ENCODE measurements around the gene TGFBR3. TPM values are rescaled to one million over a fixed set of nuclear protein-coding genes. Genes with fewer than 3 reads are reported as not detected.

Gene TGFBR3
- total RNA-seq, 2 experiments from 2014 or later, result 3.2 to 3.3 TPM

- H3K9me3 Mint-ChIP-seq, result no peaks in the 10 kb centered on the region
- DNase-seq, result no peak
- peaks cover 25% of the 10 kb centered on the region for H3K4me1 Mint-ChIP-seq (ENCODE audit: low read depth)
- peaks cover 27% of the 10 kb centered on the region for H3K36me3 Mint-ChIP-seq (ENCODE audit: low read depth)
- CTCF ChIA-PET, result no interaction called here
- H3K27ac Mint-ChIP-seq, result no peak overlapping the region
- no peak overlapping the region for H3K4me3 Mint-ChIP-seq
- intact Hi-C loops (cut with micrococcal nuclease), result no loop called here
- H3K27me3 Mint-ChIP-seq (ENCODE audit: low read depth), result no peaks in the 10 kb centered on the region
Measured at GRCh38 chr1:91715416-91716000, 170.4 kb downstream of the TGFBR3 start.

GRCh38 chr1:91714867-91715381, 171.0 kb downstream of the TGFBR3 start:
- Mint-ChIP-seq H3K4me3 (no peak overlapping the region), H3K27ac (no peak overlapping the region), H3K27me3 (ENCODE audit: low read depth) (no peaks in the 10 kb centered on the region), H3K9me3 (no peaks in the 10 kb centered on the region), H3K36me3 (ENCODE audit: low read depth) (peaks cover 24% of the 10 kb centered on the region), H3K4me1 (ENCODE audit: low read depth) (peaks cover 25% of the 10 kb centered on the region)
- DNase-seq, result no peak
- intact Hi-C loops (cut with micrococcal nuclease), result no loop called here
- CTCF ChIA-PET, result no interaction called here

GRCh38 chr1:91712981-91713841, 172.7 kb downstream of the TGFBR3 start:
- no peak overlapping the region for H3K4me3 Mint-ChIP-seq
- H3K4me1 Mint-ChIP-seq (ENCODE audit: low read depth), result peaks cover 25% of the 10 kb centered on the region
- H3K9me3 Mint-ChIP-seq, result no peaks in the 10 kb centered on the region
- CTCF ChIA-PET, result interaction anchor here (0.5 kb wide), 1 partner anchor 1242 kb away, joined by 3 read pairs; no protein-coding TSS in a partner anchor
- peaks cover 11% of the 10 kb centered on the region for H3K36me3 Mint-ChIP-seq (ENCODE audit: low read depth)
- H3K27ac Mint-ChIP-seq, result peak overlapping the region; percentile 73
- H3K27me3 Mint-ChIP-seq (ENCODE audit: low read depth), result no peaks in the 10 kb centered on the region
- intact Hi-C loops (cut with micrococcal nuclease), result loop anchor here (1.0 kb wide), 7 partner anchors 16 to 165 kb away; no protein-coding TSS in a partner anchor
- DNase-seq, result peak; percentile 71

- CTCF ChIA-PET, result interaction anchor here (0.5 kb wide), 1 partner anchor 1243 kb away, joined by 3 read pairs; no protein-coding TSS in a partner anchor
- intact Hi-C loops (cut with micrococcal nuclease), result no loop called here
- Mint-ChIP-seq H3K4me1 (ENCODE audit: low read depth) (peaks cover 25% of the 10 kb centered on the region), H3K27me3 (ENCODE audit: low read depth) (no peaks in the 10 kb centered on the region), H3K9me3 (no peaks in the 10 kb centered on the region), H3K27ac (peak overlapping the region; percentile 37), H3K4me3 (no peak overlapping the region), H3K36me3 (ENCODE audit: low read depth) (peaks cover 13% of the 10 kb centered on the region)
- DNase-seq, result no peak
Measured at GRCh38 chr1:91712393-91712792, 173.6 kb downstream of the TGFBR3 start.

GRCh38 chr1:91711504-91712247, 174.3 kb downstream of the TGFBR3 start:
- no peak for DNase-seq
- Mint-ChIP-seq H3K36me3 (ENCODE audit: low read depth) (peaks cover 15% of the 10 kb centered on the region), H3K9me3 (no peaks in the 10 kb centered on the region), H3K27me3 (ENCODE audit: low read depth) (no peaks in the 10 kb centered on the region), H3K4me3 (no peak overlapping the region), H3K27ac (no peak overlapping the region), H3K4me1 (ENCODE audit: low read depth) (peaks cover 25% of the 10 kb centered on the region)
- CTCF ChIA-PET, result interaction anchor here (1.1 kb wide), 1 partner anchor 10 kb away, joined by 3 read pairs; no protein-coding TSS in a partner anchor
- intact Hi-C loops (cut with micrococcal nuclease), result no loop called here

GRCh38 chr1:91710261-91710660, 175.7 kb downstream of the TGFBR3 start:
- CTCF ChIA-PET, result no interaction called here

GRCh38 chr1:91708691-91709090, 177.3 kb downstream of the TGFBR3 start:
- Mint-ChIP-seq H3K9me3 (no peaks in the 10 kb centered on the region), H3K27ac (no peak overlapping the region), H3K27me3 (ENCODE audit: low read depth) (no peaks in the 10 kb centered on the region), H3K4me3 (no peak overlapping the region), H3K4me1 (ENCODE audit: low read depth) (peaks cover 24% of the 10 kb centered on the region), H3K36me3 (ENCODE audit: low read depth) (peaks cover 14% of the 10 kb centered on the region)
- intact Hi-C loops (cut with micrococcal nuclease), result no loop called here
- no peak for DNase-seq
- CTCF ChIA-PET, result interaction anchor here (1.0 kb wide), 1 partner anchor 12 kb away, joined by 5 read pairs; no protein-coding TSS in a partner anchor

More at GRCh38 chr1:91710261-91710660, 175.7 kb downstream of the TGFBR3 start:
- no peak overlapping the region for H3K4me3 Mint-ChIP-seq
- H3K36me3 Mint-ChIP-seq (ENCODE audit: low read depth), result peaks cover 10% of the 10 kb centered on the region
- H3K9me3 Mint-ChIP-seq, result no peaks in the 10 kb centered on the region
- DNase-seq, result no peak
- H3K4me1 Mint-ChIP-seq (ENCODE audit: low read depth), result peaks cover 25% of the 10 kb centered on the region
- intact Hi-C loops (cut with micrococcal nuclease), result no loop called here
- H3K27me3 Mint-ChIP-seq (ENCODE audit: low read depth), result no peaks in the 10 kb centered on the region
- no peak overlapping the region for H3K27ac Mint-ChIP-seq

GRCh38 chr1:91707890-91708218, 178.1 kb downstream of the TGFBR3 start:
- Mint-ChIP-seq H3K4me3 (no peak overlapping the region), H3K9me3 (no peaks in the 10 kb centered on the region), H3K4me1 (ENCODE audit: low read depth) (peaks cover 15% of the 10 kb centered on the region), H3K36me3 (ENCODE audit: low read depth) (peaks cover 16% of the 10 kb centered on the region), H3K27ac (no peak overlapping the region), H3K27me3 (ENCODE audit: low read depth) (no peaks in the 10 kb centered on the region)
- DNase-seq, result no peak
- CTCF ChIA-PET, result no interaction called here
- intact Hi-C loops (cut with micrococcal nuclease), result no loop called here

GRCh38 chr1:91707114-91707889, 178.6 kb downstream of the TGFBR3 start:
- intact Hi-C loops (cut with micrococcal nuclease), result no loop called here
- Mint-ChIP-seq H3K4me1 (ENCODE audit: low read depth) (peaks cover 10% of the 10 kb centered on the region), H3K9me3 (no peaks in the 10 kb centered on the region), H3K27ac (no peak overlapping the region), H3K4me3 (no peak overlapping the region), H3K36me3 (ENCODE audit: low read depth) (peaks cover 16% of the 10 kb centered on the region), H3K27me3 (ENCODE audit: low read depth) (no peaks in the 10 kb centered on the region)
- CTCF ChIA-PET, result interaction anchor here (0.6 kb wide), 1 partner anchor 96 kb away, joined by 3 read pairs; no protein-coding TSS in a partner anchor
- no peak for DNase-seq

GRCh38 chr1:91706140-91706957, 179.6 kb downstream of the TGFBR3 start:
- H3K9me3 Mint-ChIP-seq, result no peaks in the 10 kb centered on the region
- H3K36me3 Mint-ChIP-seq (ENCODE audit: low read depth), result peaks cover 15% of the 10 kb centered on the region
- no peak for DNase-seq
- H3K4me3 Mint-ChIP-seq, result no peak overlapping the region
- CTCF ChIA-PET, result no interaction called here
- intact Hi-C loops (cut with micrococcal nuclease), result no loop called here
- H3K27ac Mint-ChIP-seq, result no peak overlapping the region
- no peaks in the 10 kb centered on the region for H3K27me3 Mint-ChIP-seq (ENCODE audit: low read depth)
- H3K4me1 Mint-ChIP-seq (ENCODE audit: low read depth), result peaks cover under 1% of the 10 kb centered on the region

GRCh38 chr1:91704746-91705145, 181.2 kb downstream of the TGFBR3 start:
- H3K27me3 Mint-ChIP-seq (ENCODE audit: low read depth), result no peaks in the 10 kb centered on the region
- no peaks in the 10 kb centered on the region for H3K4me1 Mint-ChIP-seq (ENCODE audit: low read depth)
- no peak for DNase-seq
- intact Hi-C loops (cut with micrococcal nuclease), result no loop called here
- H3K27ac Mint-ChIP-seq, result no peak overlapping the region
- peaks cover 15% of the 10 kb centered on the region for H3K36me3 Mint-ChIP-seq (ENCODE audit: low read depth)
- no peak overlapping the region for H3K4me3 Mint-ChIP-seq
- CTCF ChIA-PET, result interaction anchor here (0.7 kb wide), 1 partner anchor 220 kb away, joined by 3 read pairs; no protein-coding TSS in a partner anchor
- no peaks in the 10 kb centered on the region for H3K9me3 Mint-ChIP-seq

All from activated naive CD4-positive, alpha-beta T cell treated with anti-CD3 and anti-CD28 coated beads for 36 hours (primary cell).